GM04504 (cell line): ENCODE results near the gene DAB1.
"Not testable (repeated sequence)": the region's sequence is repeated elsewhere in the genome, so short reads cannot be mapped to it uniquely, and the experiment has no call there.

Source experiments
- DNase-seq: peaks from one replicate; pipeline ENCODE4 v3.0.0-alpha.2; 2012; ENCODE audit warnings: low read depth

The DAB1 gene

DNA sequence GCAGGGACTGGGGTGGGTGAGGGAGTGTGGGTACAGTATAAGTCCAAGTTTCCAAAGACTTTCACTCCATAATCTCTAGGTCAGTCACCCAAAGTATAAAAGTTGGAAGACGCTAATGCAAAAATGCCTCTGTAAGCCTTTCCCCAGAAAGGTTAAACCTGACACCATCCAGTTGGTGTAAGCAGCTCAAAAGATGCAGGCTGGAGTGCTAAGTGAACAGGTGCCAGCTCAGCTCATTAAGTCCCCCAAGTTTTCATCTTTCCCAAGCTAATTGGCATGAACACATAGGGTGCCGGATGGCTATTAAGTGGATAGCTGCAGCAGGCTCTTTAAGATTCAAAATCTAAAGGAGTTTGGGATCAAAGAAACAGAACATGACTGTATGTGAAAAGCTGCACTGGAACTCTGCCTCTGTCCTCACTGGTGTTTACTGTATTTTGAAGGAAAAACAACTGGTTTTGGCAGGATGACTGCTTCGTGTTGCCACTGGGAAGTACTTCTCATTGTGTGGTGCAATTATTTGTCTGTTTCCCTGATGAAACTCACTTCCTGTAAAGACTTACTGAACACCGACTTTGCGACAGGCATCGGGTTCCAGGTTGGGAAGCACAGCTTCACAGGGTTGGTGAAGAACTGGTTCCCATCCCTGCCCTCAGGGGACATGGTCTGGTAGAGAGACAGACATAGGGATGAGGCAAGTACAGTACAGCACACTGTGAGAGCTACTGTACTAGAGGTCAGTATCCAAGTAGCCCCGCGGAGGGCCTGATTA is 152.7 kb downstream of the DAB1 start:
- no peak for DNase-seq

DNA sequence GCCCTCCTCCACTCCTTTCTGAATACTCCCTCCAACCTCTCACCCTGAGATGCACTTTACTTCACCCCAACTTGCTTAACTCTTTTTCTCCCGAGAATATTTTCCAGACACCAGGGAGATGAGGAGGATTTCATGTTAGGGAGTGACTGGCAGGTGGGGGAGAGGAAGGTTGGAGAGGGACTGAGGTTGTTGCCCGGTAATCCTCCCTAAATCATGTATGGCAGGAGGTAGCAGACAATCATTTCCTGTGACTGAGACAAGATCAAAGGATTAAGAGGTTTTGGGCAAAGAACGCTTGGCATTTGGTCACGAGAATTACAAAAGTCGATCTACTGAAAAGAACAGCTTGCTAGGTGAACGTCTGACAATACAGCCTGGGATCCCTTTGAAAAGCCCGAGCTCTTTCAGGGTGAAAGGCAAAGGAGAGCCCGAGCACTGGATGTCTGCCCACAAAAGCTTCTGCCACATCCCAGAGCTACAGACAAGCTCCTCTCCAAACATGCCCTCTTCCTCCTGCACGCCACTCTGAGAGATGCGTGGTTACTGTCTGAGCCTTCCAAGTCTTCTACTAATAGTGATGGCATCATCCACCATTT is 154.1 kb downstream of the DAB1 start:
- DNase-seq, result no peak

DNA sequence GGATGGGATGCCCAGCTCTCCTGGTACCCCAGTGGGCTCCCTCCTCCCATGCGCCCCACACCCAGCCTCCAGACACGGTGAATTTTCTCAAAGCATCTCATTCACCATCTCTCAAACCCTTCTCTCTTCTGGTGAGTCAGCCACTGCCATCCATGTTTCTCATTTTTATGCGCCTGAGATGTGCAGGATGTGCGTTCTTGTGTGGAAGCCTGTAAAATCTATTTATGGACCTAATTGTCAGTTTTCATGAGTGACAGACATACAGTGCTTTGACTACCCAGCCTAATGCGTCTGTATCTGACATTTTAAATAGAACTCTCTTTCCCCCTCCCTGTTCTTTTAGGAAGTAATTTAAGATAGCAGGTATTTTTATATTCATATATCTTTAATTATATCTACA is 158.8 kb downstream of the DAB1 start:
- no peak for DNase-seq

GRCh38 chr1:57262472-57262871 is 161.4 kb downstream of the DAB1 start:
- DNase-seq, result no peak

DNA sequence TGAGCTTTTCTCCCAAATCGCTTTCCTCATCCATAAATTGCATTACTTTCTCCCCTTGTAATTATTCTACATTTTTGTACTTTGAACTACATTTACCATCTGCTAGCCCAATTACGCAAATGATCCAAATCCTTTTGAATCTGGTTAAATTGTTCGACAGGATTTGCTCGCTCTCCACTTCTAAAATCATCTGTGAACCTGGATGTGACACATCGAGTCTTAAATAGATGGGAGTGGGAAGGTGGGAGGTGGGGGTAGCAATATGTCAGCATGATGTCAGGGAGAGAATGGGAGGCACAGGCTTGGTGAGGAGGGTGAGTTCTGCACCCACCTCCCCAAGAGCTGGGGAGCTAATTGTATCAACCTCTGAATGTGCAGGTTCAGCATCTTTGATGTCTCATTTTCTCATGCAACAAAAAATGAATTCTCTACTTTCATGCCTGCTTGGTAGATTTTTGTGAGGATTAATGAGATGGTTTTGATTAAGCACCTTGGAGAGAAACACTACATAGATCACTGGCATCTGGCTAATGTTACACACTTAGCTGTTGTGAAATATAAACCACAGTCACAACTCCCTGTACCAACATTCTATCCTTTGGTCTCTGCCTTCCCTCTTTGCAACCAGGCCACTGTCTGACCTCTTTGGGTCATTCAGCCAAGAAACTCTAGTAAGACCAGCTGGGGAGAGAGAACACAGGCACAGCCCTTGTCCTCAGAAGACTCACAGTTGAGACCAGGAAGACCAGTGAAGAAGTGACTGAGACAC is 165.1 kb downstream of the DAB1 start:
- DNase-seq, result peak; percentile 17

GRCh38 chr1:57255945-57256344 is 167.9 kb downstream of the DAB1 start:
- DNase-seq, result no peak

GRCh38 chr1:57254022-57254421 is 169.8 kb downstream of the DAB1 start:
- peak; percentile 52 for DNase-seq

DNA sequence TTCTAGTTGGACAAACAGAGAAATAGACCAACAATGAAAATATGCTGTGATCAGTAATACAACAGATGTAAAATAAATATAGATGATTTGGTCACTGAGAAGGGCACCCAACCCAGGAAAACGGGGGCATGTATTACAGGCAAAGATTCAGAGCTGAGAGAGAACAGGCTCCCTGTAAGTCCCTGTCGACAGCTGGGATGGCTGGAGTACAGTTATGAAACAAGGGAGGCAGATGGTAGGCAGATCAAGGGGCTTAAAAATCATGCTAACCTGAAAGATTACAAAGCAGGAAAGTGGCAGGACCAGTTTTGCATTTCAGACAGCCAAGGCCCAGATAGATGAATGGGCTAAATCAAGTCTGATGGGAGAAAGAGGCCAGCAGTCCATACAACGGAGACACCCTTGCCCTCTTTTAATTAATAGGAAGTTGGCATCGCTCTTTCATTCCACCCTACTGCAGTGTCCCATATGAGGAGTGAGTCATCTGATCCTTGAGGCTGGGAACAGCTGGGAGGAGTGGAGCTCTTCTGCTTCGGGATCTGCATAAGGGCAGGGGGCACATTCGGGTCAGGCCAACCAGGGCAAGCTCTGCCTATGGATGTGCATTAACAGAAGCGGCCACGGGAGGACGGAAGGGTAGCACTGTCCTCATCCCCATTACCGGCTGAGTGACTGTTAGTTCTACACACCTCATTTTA is 171.1 kb downstream of the DAB1 start:
- DNase-seq, result no peak

- DNase-seq, result no peak
Observed at GRCh38 chr1:57250021-57250420, 173.8 kb downstream of the DAB1 start.

GRCh38 chr1:57249511-57249910 is 174.3 kb downstream of the DAB1 start:
- DNase-seq, result no peak

- no peak for DNase-seq
Observed at GRCh38 chr1:57248830-57249229, 175.0 kb downstream of the DAB1 start.

- no peak for DNase-seq
Observed at GRCh38 chr1:57238233-57238781, 185.6 kb downstream of the DAB1 start.

- no peak for DNase-seq
Observed at GRCh38 chr1:57235730-57236510, 187.9 kb downstream of the DAB1 start.

DNA sequence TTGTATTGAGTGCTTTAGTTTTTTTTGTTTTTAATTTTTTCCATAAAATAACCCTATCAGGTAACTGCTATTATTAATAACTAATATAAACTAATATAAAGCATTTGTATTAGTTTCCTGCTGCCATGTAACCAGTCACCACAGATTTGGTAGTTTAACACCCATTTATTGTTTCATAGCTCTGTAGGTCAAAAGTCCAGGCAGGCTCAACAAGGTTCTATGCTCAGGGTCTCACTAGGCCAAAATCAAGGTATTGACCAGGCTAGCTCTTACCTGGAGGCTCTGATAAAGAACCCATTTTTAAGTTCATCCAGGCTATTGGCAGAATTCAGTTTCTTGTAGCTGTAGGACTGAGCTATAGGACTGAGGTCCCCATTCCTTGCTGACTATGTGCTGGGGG is 189.4 kb downstream of the DAB1 start:
- no peak for DNase-seq

DNA sequence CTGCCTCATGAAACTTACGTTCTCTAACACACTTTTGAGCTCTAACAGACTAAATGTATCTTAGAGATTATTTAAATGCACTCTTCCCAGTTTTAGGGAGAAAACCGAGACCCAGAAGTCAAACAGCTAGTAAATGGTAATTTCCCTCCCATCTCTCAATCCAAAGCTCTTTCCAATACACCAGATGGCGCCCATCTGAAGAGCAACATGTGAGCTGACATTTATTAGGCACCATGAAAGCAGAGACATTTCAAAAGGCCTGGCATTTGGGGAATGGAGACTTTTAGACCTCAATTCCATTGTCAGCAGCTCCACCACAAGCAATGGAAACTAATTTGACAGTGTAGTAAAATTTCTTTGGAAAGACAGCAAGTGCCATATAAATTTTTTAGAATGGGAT is 191.4 kb downstream of the DAB1 start:
- no peak for DNase-seq

DNA sequence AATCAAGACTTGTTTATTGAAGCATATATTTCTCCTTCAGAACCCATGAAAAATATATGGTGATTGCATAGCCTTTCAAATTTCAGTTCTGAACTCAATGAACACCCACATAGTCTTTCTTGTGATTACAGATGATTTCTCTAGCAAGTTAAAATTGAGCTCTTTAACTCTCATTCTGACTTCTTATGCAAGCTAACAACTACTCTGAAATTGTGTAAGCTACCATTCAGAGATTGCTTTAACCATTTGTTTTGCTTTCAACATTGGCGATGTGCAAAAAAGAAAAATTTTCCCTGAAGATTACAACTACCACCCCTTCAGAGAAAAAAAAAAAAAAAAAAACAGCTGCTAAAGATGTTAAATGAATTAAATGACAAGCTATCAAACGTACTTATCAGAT is 193.9 kb downstream of the DAB1 start:
- no peak for DNase-seq

GRCh38 chr1:57229076-57229475 is 194.8 kb downstream of the DAB1 start:
- DNase-seq, result no peak

- no peak for DNase-seq
Observed at GRCh38 chr1:57222801-57223200, 201.1 kb downstream of the DAB1 start.

GRCh38 chr1:57222307-57222706 is 201.6 kb downstream of the DAB1 start:
- DNase-seq, result no peak

DNA sequence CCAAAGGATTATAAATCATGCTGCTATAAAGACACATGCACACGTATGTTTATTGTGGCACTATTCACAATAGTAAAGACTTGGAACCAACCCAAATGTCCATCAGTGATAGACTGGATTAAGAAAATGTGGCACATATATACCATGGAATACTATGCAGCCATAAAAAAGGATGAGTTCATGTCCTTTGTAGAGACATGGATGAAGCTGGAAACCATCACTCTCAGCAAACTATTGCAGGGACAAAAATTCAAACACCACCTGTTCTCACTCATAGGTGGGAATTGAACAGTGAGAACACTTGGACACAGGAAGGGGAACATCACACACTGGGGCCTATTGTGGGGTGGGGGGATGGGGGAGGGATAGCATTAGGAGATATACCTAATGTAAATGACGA is 203.0 kb downstream of the DAB1 start:
- DNase-seq, result not testable (repeated sequence)

GRCh38 chr1:57218487-57219079 is 205.3 kb downstream of the DAB1 start:
- no peak for DNase-seq
